Mucosa of descending colon (tissue), 3 donors: ENCODE data around the gene CDK5RAP3. TPM values are rescaled to one million over a fixed set of nuclear protein-coding genes. Genes with fewer than 3 reads are reported as not detected.
A peak's percentile ranks its signal among the peaks of the same experiment; 100 is the strongest.

Source experiments
- ATAC-seq: fragments of 200-7000 bp; cut with Tn5 transposase; one replicate; pipeline ENCODE4 v1.9.1; 2020; ENCODE audit warnings: mild to moderate bottlenecking, moderate library complexity
- DNase-seq, 3 donors: peaks; one replicate each; pipeline ENCODE4 v3.0.0-alpha.2; 2020
- H3K36me3 ChIP-seq: fragments of 200-600 bp; one replicate; pipeline ENCODE4 v1.8.0; 2021; ENCODE audit warnings: low read depth, mild to moderate bottlenecking
- H3K4me1 ChIP-seq: fragments of 200-600 bp; one replicate; pipeline ENCODE4 v1.8.0; 2021; ENCODE audit warnings: low read depth, mild to moderate bottlenecking
- H3K4me3 ChIP-seq: fragments of 200-600 bp; one replicate; pipeline ENCODE4 v1.8.0; 2021; ENCODE audit warnings: mild to moderate bottlenecking
- H3K9me3 ChIP-seq: fragments of 200-600 bp; one replicate; pipeline ENCODE4 v1.8.0; 2021; ENCODE audit warnings: mild to moderate bottlenecking
- intact Hi-C, 2 donors: fragments of 100-400 bp; cut with DNase I in 1 of 2; cut with micrococcal nuclease in 1 of 2; formaldehyde crosslinking; loops; one replicate each; pipeline versions ENCODE4 v1.11.0 to v1.11.1; 2022; cut with DNase I, micrococcal nuclease
- total RNA-seq, 3 donors: library from RNA; stranded (reverse); fragmentation: NEBNext Ultra II Directional in 2 of 3; extraction: Animal tissue kit (Norgen Biotek cat#: 25700) in 2 of 3; gene quantifications; one replicate each; pipeline versions ENCODE4 v1.2.1 to v1.2.4, GENCODE V29; 2021 to 2023
- TF ChIP-seq, protein P1 (sequence below): fragments of 200-600 bp; IDR thresholded peaks from one replicate; pipeline ENCODE4 v1.8.0; 2022; ENCODE audit warnings: antibody characterized with exemption, mild to moderate bottlenecking
- donor health status: DM: no; HTN: no; CAD: no; lungs with moderate emphysema.
- donor health status: DM: no; HTN: no; CAD: no.
- donor health status: DM: no; HTN: yes; CAD: no.

The CDK5RAP3 gene
- total RNA-seq, 3 donors from 2014 or later: 136 to 215 (median 163) TPM

DNA sequence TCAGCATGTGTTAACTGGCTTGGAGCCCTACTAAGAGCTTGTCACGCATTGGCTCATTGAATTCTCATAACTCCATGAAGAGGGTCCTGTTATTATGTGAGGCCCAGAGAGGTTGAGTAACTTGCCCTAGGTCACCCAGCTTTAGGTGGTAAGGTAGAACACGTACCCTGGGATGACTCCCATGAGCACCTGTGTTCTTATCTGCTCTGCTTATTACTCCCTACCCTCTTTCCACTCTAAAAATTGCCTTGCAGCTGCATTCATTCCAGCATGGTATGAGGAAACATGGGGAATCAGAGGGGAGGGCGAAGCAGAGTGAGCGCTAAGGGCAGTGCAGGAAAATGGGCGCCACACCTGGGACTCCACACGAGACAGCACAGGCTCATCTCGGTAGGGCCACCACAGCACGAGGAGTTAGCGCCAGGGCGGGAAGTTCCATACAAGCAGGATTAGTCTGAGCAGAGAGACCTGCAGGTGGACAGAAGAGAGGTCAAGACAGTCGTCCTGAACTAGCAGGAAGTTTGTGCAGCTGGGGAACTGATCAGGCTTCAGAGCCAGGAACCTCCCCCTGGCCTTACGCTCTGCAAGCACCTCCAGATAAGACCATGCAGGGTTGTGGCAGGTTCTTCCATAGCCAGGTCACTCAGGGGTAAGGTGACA lies 56.5 kb downstream of the CDK5RAP3 start:
- intact Hi-C loops: loop anchor here (2.0 to 5.0 kb wide), 3 partner anchors 45 to 105 kb away; no protein-coding TSS in a partner anchor
- Histone ChIP-seq H3K4me1 (peaks cover 34% of the 10 kb centered on the region), H3K4me3 (no peak overlapping the region), H3K9me3 (no peaks in the 10 kb centered on the region), H3K36me3 (no peaks in the 10 kb centered on the region)
- TF ChIP-seq, protein P1, sequence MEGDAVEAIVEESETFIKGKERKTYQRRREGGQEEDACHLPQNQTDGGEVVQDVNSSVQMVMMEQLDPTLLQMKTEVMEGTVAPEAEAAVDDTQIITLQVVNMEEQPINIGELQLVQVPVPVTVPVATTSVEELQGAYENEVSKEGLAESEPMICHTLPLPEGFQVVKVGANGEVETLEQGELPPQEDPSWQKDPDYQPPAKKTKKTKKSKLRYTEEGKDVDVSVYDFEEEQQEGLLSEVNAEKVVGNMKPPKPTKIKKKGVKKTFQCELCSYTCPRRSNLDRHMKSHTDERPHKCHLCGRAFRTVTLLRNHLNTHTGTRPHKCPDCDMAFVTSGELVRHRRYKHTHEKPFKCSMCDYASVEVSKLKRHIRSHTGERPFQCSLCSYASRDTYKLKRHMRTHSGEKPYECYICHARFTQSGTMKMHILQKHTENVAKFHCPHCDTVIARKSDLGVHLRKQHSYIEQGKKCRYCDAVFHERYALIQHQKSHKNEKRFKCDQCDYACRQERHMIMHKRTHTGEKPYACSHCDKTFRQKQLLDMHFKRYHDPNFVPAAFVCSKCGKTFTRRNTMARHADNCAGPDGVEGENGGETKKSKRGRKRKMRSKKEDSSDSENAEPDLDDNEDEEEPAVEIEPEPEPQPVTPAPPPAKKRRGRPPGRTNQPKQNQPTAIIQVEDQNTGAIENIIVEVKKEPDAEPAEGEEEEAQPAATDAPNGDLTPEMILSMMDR: no peak
- ATAC-seq (no peak), DNase-seq (peak in 1 of 3 donors; percentile 50)

DNA sequence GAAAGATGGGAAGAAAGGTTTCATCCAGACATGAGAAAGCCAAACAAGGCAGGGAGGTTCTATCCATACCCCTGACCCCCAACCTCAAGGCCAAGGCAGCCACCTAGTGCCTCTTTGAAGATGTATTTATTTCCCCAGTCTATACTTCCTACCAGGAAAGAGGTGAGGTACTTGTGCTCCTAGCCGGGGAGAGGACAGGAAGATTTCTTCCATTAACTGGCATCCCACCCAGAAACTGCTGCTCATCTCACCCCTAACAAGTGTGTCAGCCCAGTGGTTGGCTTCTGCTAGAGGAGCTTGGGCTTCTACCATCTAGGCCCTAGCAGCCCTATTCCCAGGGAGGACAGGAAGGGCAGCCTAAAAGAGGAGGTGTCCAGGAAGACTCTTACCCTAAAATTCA lies 57.8 kb downstream of the CDK5RAP3 start:
- intact Hi-C loops: loop anchor here in 1 of 2 donors (5.0 kb wide), 2 partner anchors 44 to 104 kb away; no protein-coding TSS in a partner anchor
- ATAC-seq (no peak), DNase-seq (no peak)
- Histone ChIP-seq H3K4me3 (no peak overlapping the region), H3K36me3 (no peaks in the 10 kb centered on the region), H3K9me3 (no peaks in the 10 kb centered on the region), H3K4me1 (peaks cover 25% of the 10 kb centered on the region)
- TF ChIP-seq, protein P1: no peak

DNA sequence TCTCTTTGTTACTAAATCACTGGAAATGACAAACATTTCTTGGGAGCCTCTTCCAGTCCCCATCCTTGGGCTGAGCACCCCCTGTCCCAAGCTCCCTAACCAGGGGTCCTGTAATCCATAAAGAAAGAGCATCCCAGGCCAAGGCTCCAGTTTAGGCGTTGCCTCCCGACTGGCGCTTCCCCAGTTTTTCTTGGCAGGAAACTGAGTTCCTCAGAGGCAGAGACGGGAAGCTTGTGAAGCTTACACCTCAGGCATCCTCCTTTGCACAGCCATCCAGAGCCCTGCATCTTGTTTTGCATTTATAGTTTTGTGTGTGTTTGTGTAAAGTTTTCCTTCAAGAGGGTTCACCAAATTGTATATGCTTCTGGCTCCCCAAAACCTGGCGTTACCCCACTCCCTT lies 59.6 kb downstream of the CDK5RAP3 start:
- Histone ChIP-seq H3K36me3 (no peaks in the 10 kb centered on the region), H3K4me3 (no peak overlapping the region), H3K4me1 (peaks cover 15% of the 10 kb centered on the region), H3K9me3 (no peaks in the 10 kb centered on the region)
- intact Hi-C loops: no loop called here
- no peak for DNase-seq
- no peak for ATAC-seq
- TF ChIP-seq, protein P1: no peak

Other genes with a start within 250 kb of the CDK5RAP3 start
- gene TBX21, start 237.9 kb upstream of the CDK5RAP3 start, total RNA-seq: 1 to 10 TPM in 2 of 3 donors, under 1 TPM in 1; 0.72 to 1.2 (median 1.2) TPM
- 10 to 100 TPM; 38.2 to 85.5 (median 71.1) TPM for gene OSBPL7, start 149.3 kb upstream of the CDK5RAP3 start, total RNA-seq
- 10 to 100 TPM; 36.2 to 46.0 (median 41.8) TPM for gene MRPL10, start 139.6 kb upstream of the CDK5RAP3 start, total RNA-seq
- gene LRRC46, start 139.4 kb upstream of the CDK5RAP3 start, total RNA-seq: under 1 TPM in 2 of 3 donors, not detected in 1; 0.14 to 0.36 TPM
- 10 to 100 TPM; 38.4 to 45.1 (median 38.5) TPM for gene SCRN2, start 129.8 kb upstream of the CDK5RAP3 start, total RNA-seq
- gene SP6, start 120.0 kb upstream of the CDK5RAP3 start, total RNA-seq: 10 to 100 TPM in 1 of 3 donors, 1 to 10 TPM in 2; 2.0 to 11.6 (median 4.7) TPM
- gene SP2, start 74.9 kb upstream of the CDK5RAP3 start, total RNA-seq: 10 to 100 TPM; 21.7 to 24.2 (median 21.7) TPM
- gene PNPO, start 29.5 kb upstream of the CDK5RAP3 start, total RNA-seq: 10 to 100 TPM; 22.8 to 32.0 (median 24.8) TPM
- gene PRR15L, start 13.2 kb upstream of the CDK5RAP3 start, total RNA-seq: 100 to 1,000 TPM; 101 to 347 (median 243) TPM
- gene COPZ2, start 66.7 kb downstream of the CDK5RAP3 start, total RNA-seq: 10 to 100 TPM in 2 of 3 donors, 1 to 10 TPM in 1; 3.9 to 43.3 (median 14.3) TPM
- gene NFE2L1, start 77.2 kb downstream of the CDK5RAP3 start, total RNA-seq: 100 to 1,000 TPM; 182 to 275 (median 247) TPM
- gene CBX1, start 130.4 kb downstream of the CDK5RAP3 start, total RNA-seq: 10 to 100 TPM; 27.5 to 45.3 (median 28.8) TPM
- gene SNX11, start 136.7 kb downstream of the CDK5RAP3 start, total RNA-seq: 10 to 100 TPM; 25.4 to 26.5 (median 25.4) TPM